HCT116 (cell line): ENCODE data around the gene CREBZF. TPM values are rescaled to one million over a fixed set of nuclear protein-coding genes. Genes with fewer than 3 reads are reported as not detected.

ENCODE experiments used
- ATAC-seq: fragments of 200-7000 bp; cut with Tn5 transposase; 2 replicates; pipeline ENCODE4 v1.9.1; 2020; ENCODE audit warnings: mild to moderate bottlenecking, moderate library complexity
- BruUV-seq: library from RNA; stranded (reverse); fragments of 400-500 nt; replicated peaks from 2 replicates; lab custom pipeline; 2021; lab: Mats Ljungman, UMichigan
- CTCF ChIA-PET: fragments of 300-600 bp; sonication (Branson Sonifier 250); formaldehyde crosslinking; loops from one replicate; lab custom pipeline; 2021; ENCODE audit warnings: antibody characterized with exemption; lab: Charles Lee
- POLR2A ChIA-PET: fragments of 300-600, 350-600 bp; sonication (Branson Sonifier 250); formaldehyde crosslinking; loops from one replicate; lab custom pipeline; 2021; ENCODE audit warnings: antibody characterized with exemption; lab: Charles Lee
- RAD21 ChIA-PET, 2 experiments: fragments of 300-600 bp; sonication (Branson Sonifier 250); formaldehyde crosslinking; loops; one replicate each; lab custom pipeline; 2023; ENCODE audit warnings: low total read pairs in 2 of 2; ENCODE audit not compliant: uncharacterized antibody in 2 of 2, unreplicated experiment in 2 of 2, low non-redundant PET in 1 of 2; lab: Charles Lee
- DNase-seq: peaks from one replicate; pipeline ENCODE4 v3.0.0-alpha.2; 2010; ENCODE audit warnings: low read depth, low spot score
- H2AFZ ChIP-seq: fragments of 200-600 bp; shearing (Covaris generic), sonication (generic); 2 replicates; pipeline ENCODE4 v1.6.1; 2017; ENCODE audit warnings: low read depth, mixed run types, mixed read lengths, antibody characterized with exemption, low read length; ENCODE audit not compliant: poor library complexity, severe bottlenecking
- H3K27ac ChIP-seq: 2 replicates; pipeline ENCODE4 v1.5.1; 2012; ENCODE audit warnings: low read depth, low read length
- H3K27me3 ChIP-seq: fragments of 200-600 bp; sonication (generic); 2 replicates; pipeline ENCODE4 v1.6.1; 2016; ENCODE audit warnings: mixed run types, low read length, mixed read lengths; ENCODE audit not compliant: insufficient read depth
- H3K36me3 ChIP-seq, 2 experiments: fragments of 200-500 bp in 1 of 2; fragments of 200-600 bp in 1 of 2; sonication (Bioruptor generic) in 1 of 2; sonication (generic) in 1 of 2; 2 replicates each; pipeline versions ENCODE4 v1.5.1 to v1.6.1; 2014 to 2016; ENCODE audit warnings: low read length in 2 of 2, inconsistent platforms in 1 of 2, mixed read lengths in 1 of 2, mixed run types in 1 of 2; ENCODE audit not compliant: insufficient read depth in 2 of 2, control insufficient read depth in 1 of 2
- H3K4me1 ChIP-seq, 2 experiments: fragments of 200-600 bp in 1 of 2; sonication (generic) in 1 of 2; 2 replicates each; pipeline versions ENCODE4 v1.5.1 to v1.6.1; 2012 to 2017; ENCODE audit warnings: low read length in 2 of 2, inconsistent platforms in 1 of 2, mild to moderate bottlenecking in 1 of 2, mixed read lengths in 1 of 2, mixed run types in 1 of 2, moderate library complexity in 1 of 2; ENCODE audit not compliant: insufficient read depth in 2 of 2, control insufficient read depth in 1 of 2
- H3K4me2 ChIP-seq: fragments of 200-600 bp; sonication (generic); 2 replicates; pipeline ENCODE4 v1.6.1; 2017; ENCODE audit warnings: mixed run types, low read length, mixed read lengths
- H3K4me3 ChIP-seq, 2 experiments: fragments of 200-600 bp in 1 of 2; sonication (generic) in 1 of 2; replicated peaks in 1 of 2; 2 replicates each; pipeline ENCODE4 v1.5.1; 2011 to 2016; ENCODE audit warnings: low read length in 2 of 2, control low read depth in 1 of 2, low read depth in 1 of 2, mild to moderate bottlenecking in 1 of 2, mixed read lengths in 1 of 2, mixed run types in 1 of 2
- H3K79me2 ChIP-seq: fragments of 200-600 bp; sonication (generic); 2 replicates; pipeline ENCODE4 v1.6.1; 2017; ENCODE audit warnings: mild to moderate bottlenecking, mixed run types, low read length, moderate library complexity, mixed read lengths; ENCODE audit not compliant: insufficient read depth
- H3K9ac ChIP-seq: fragments of 200-600 bp; sonication (generic); 2 replicates; pipeline ENCODE4 v1.6.1; 2016; ENCODE audit warnings: low read length, mixed read lengths
- H3K9me2 ChIP-seq: fragments of 200-600 bp; sonication (generic), shearing (Covaris generic); 2 replicates; pipeline ENCODE4 v1.6.1; 2017; ENCODE audit warnings: mixed run types, mild to moderate bottlenecking, moderate library complexity; ENCODE audit not compliant: insufficient read depth
- H3K9me3 ChIP-seq, 2 experiments: fragments of 200-500 bp in 1 of 2; fragments of 200-600 bp in 1 of 2; sonication (Bioruptor generic) in 1 of 2; sonication (generic) in 1 of 2; 2 replicates each; pipeline ENCODE4 v1.6.1; 2014 to 2017; ENCODE audit warnings: low read length in 2 of 2, mixed read lengths in 2 of 2, inconsistent platforms in 1 of 2, low read depth in 1 of 2, mild to moderate bottlenecking in 1 of 2, mixed run types in 1 of 2, moderate library complexity in 1 of 2; ENCODE audit not compliant: control insufficient read depth in 1 of 2, insufficient read depth in 1 of 2
- H4K20me1 ChIP-seq: fragments of 200-600 bp; sonication (generic), shearing (Covaris generic); 2 replicates; pipeline ENCODE4 v1.6.1; 2017; ENCODE audit warnings: mixed run types, mild to moderate bottlenecking, moderate library complexity; ENCODE audit not compliant: insufficient read depth
- ATF3 ChIP-seq: IDR thresholded peaks from 2 replicates; pipeline ENCODE4 v1.6.1; 2012
- CEBPB ChIP-seq: IDR thresholded peaks from 2 replicates; pipeline ENCODE4 v1.6.1; 2012; ENCODE audit warnings: low read depth
- ELF1 ChIP-seq: IDR thresholded peaks from 2 replicates; pipeline ENCODE4 v1.6.1; 2012; ENCODE audit warnings: low read depth, borderline replicate concordance
- JUND ChIP-seq: IDR thresholded peaks from 2 replicates; pipeline ENCODE4 v1.6.1; 2012
- MAX ChIP-seq: IDR thresholded peaks from 2 replicates; pipeline ENCODE4 v1.6.1; 2012
- POLR2A ChIP-seq: IDR thresholded peaks from 2 replicates; pipeline ENCODE4 v1.7.0; 2011; ENCODE audit warnings: borderline replicate concordance; ENCODE audit not compliant: insufficient read depth, insufficient read length; ENCODE audit errors: extremely low read depth
- REST ChIP-seq: IDR thresholded peaks from 2 replicates; pipeline ENCODE4 v1.6.1; 2012; ENCODE audit warnings: low read depth
- SIN3A ChIP-seq: IDR thresholded peaks from 2 replicates; pipeline ENCODE4 v1.6.1; 2012; ENCODE audit warnings: low read depth
- YY1 ChIP-seq: IDR thresholded peaks from 2 replicates; pipeline ENCODE4 v1.6.1; 2011; ENCODE audit warnings: low read length, low read depth, moderate library complexity, mild to moderate bottlenecking; ENCODE audit not compliant: insufficient replicate concordance; ENCODE audit errors: extremely low read depth
- ZBTB33 ChIP-seq: IDR thresholded peaks from 2 replicates; pipeline ENCODE4 v1.6.1; 2011; ENCODE audit warnings: mild to moderate bottlenecking, low read length, moderate library complexity; ENCODE audit not compliant: insufficient replicate concordance; ENCODE audit errors: extremely low read depth
- ZFX ChIP-seq: fragments of 450-650 bp; IDR thresholded peaks from 2 replicates; pipeline ENCODE4 v1.6.1; 2017
- ZNF274 ChIP-seq: fragments of 200-500 bp; sonication (Bioruptor generic); IDR thresholded peaks from 2 replicates; pipeline ENCODE4 v1.6.1; 2014; ENCODE audit warnings: mild to moderate bottlenecking, low read depth, low read length, inconsistent platforms
- intact Hi-C: fragments of 100-400 bp; cut with micrococcal nuclease; formaldehyde crosslinking; loops from 2 replicates; pipeline ENCODE4 v1.10.0; 2022
- total RNA-seq: library from RNA; stranded (reverse); gene quantifications from one replicate; pipeline ENCODE4 v1.2.1, GENCODE V29; 2021; ENCODE audit not compliant: unreplicated experiment

CREBZF gene
- total RNA-seq, 1 experiment from 2014 or later = 40.2 TPM

- Histone ChIP-seq H3K27ac (no peak overlapping the region), H4K20me1 (peaks cover 18% of the 10 kb centered on the region; the same call in 1 of the 2 replicates), H3K79me2 (peaks cover 32% of the 10 kb centered on the region), H3K4me2 (no peak overlapping the region), H2AFZ (peak overlapping the region; percentile 90), H3K9me2 (no peaks in the 10 kb centered on the region), H3K4me1 (peaks cover 6 to 23% of the 10 kb centered on the region in 2 experiments; a peak in 3 of 4 replicates), H3K27me3 (no peaks in the 10 kb centered on the region), H3K9me3 (no peaks in the 10 kb centered on the region), H3K36me3 (peaks cover 6% of the 10 kb centered on the region in 2 experiments), H3K9ac (no peak overlapping the region), H3K4me3 (no peak overlapping the region)
- TF ChIP-seq ZFX = no peak
- no peak for TF ChIP-seq ZNF274
- TF ChIP-seq ATF3 = no peak
- no peak for TF ChIP-seq JUND
- TF ChIP-seq YY1 = no peak
- no peak for TF ChIP-seq REST
- TF ChIP-seq SIN3A = no peak
- no peak for TF ChIP-seq MAX
- TF ChIP-seq POLR2A = no peak
- TF ChIP-seq CEBPB = no peak
- no peak for TF ChIP-seq ZBTB33
- no peak for TF ChIP-seq ELF1
- BruUV-seq = no TSS peak
- ChIA-PET CTCF (no interaction called here), RAD21 (no interaction called here), POLR2A (interaction anchor here (1.2 kb wide), 1 partner anchor 18 kb away, joined by 3 read pairs; no protein-coding TSS in a partner anchor)
- ATAC-seq (no peak), DNase-seq (no peak)
- intact Hi-C loops = no loop called here
Observed at GRCh38 chr11:85666687-85667086, 1.8 kb upstream of the CREBZF start.
